GM10266 (cell line): ENCODE results near the gene BIK.

ENCODE experiments used
- DNase-seq: peaks from one replicate; pipeline ENCODE4 v3.0.0; 2012; ENCODE audit errors: extremely low spot score
- CTCF ChIP-seq: IDR thresholded peaks from 2 replicates; pipeline ENCODE4 v1.5.1; 2012; ENCODE audit warnings: mild to moderate bottlenecking, low read depth; ENCODE audit not compliant: control insufficient read depth, insufficient read depth; ENCODE audit errors: missing control alignments

The BIK gene

GRCh38 chr22:43106302-43106701 is 4.2 kb upstream of the BIK start:
- DNase-seq, result no peak
- no peak for TF ChIP-seq CTCF

- TF ChIP-seq CTCF, result no peak
- DNase-seq, result no peak
Measured at GRCh38 chr22:43109511-43109910, 1.0 kb upstream of the BIK start.

GRCh38 chr22:43109921-43110443 is 568 bp upstream of the BIK start:
- no peak for TF ChIP-seq CTCF
- no peak for DNase-seq

- no peak for DNase-seq
- peak; percentile 15 for TF ChIP-seq CTCF
Measured at GRCh38 chr22:43110927-43111623, 525 bp downstream of the BIK start.

GRCh38 chr22:43113526-43114251 is 3.1 kb downstream of the BIK start:
- TF ChIP-seq CTCF, result no peak

GRCh38 chr22:43114958-43115357 is 4.4 kb downstream of the BIK start:
- no peak for TF ChIP-seq CTCF

More at GRCh38 chr22:43113526-43114251, 3.1 kb downstream of the BIK start:
- no peak for DNase-seq

GRCh38 chr22:43116932-43117331 is 6.4 kb downstream of the BIK start:
- no peak for TF ChIP-seq CTCF
- DNase-seq, result no peak

More at GRCh38 chr22:43114958-43115357, 4.4 kb downstream of the BIK start:
- no peak for DNase-seq
